Fibroblast of villous mesenchyme (primary cell): ENCODE measurements around the gene ITPRID2. TPM values are rescaled to one million over a fixed set of nuclear protein-coding genes. Genes with fewer than 3 reads are reported as not detected.
A peak's percentile ranks its signal among the peaks of the same experiment; 100 is the strongest.

ENCODE experiments used
- DNase-seq: peaks from one replicate; pipeline ENCODE4 v3.0.0-alpha.2; 2010; ENCODE audit warnings: low read depth
- H3K4me3 ChIP-seq: 2 replicates; pipeline ENCODE4 v1.5.1; 2011; ENCODE audit warnings: low read depth, mild to moderate bottlenecking, low read length
- CTCF ChIP-seq: IDR thresholded peaks from 2 replicates; pipeline ENCODE4 v1.5.1; 2012; ENCODE audit warnings: low read depth, mild to moderate bottlenecking, low read length; ENCODE audit not compliant: insufficient read depth
- total RNA-seq: library from RNA; depleted of rRNA; stranded (reverse); fragments of >200 nt; gene quantifications from 2 replicates; pipeline ENCODE4 v1.2.3, GENCODE V29; 2012

The ITPRID2 gene
- total RNA-seq, 1 donor = 301 TPM

GRCh38 chr2:181889776-181890175, 1.8 kb upstream of the ITPRID2 start:
- TF ChIP-seq CTCF = no peak
- H3K4me3 ChIP-seq = no peak overlapping the region
- no peak for DNase-seq

DNA sequence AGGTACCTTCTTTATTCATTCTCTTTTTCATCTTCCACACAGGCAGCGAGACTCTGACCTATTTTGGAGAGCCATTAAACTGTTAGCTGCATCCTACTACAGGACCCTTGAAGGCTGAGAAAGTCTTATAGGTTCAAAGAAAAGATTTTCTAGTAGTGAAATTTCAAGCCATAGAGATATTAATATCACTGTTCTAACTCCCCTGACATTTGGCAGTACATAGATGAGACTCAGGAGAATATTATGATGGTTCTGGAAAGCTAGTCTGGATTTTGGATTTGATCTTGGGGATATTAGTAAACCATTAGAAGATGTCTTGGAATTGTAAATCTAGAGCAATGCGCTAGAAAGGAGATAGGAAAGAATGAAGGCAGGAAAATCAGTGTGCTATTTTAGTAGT, 1.3 kb upstream of the ITPRID2 start:
- no peak for DNase-seq

GRCh38 chr2:181891966-181892798, 652 bp downstream of the ITPRID2 start:
- H3K4me3 ChIP-seq = peak overlapping the region; percentile 94
- peak; percentile 71 for DNase-seq
- no peak for TF ChIP-seq CTCF

More for the DNA sequence above, 1.3 kb upstream of the ITPRID2 start:
- H3K4me3 ChIP-seq = no peak overlapping the region
- TF ChIP-seq CTCF = no peak

DNA sequence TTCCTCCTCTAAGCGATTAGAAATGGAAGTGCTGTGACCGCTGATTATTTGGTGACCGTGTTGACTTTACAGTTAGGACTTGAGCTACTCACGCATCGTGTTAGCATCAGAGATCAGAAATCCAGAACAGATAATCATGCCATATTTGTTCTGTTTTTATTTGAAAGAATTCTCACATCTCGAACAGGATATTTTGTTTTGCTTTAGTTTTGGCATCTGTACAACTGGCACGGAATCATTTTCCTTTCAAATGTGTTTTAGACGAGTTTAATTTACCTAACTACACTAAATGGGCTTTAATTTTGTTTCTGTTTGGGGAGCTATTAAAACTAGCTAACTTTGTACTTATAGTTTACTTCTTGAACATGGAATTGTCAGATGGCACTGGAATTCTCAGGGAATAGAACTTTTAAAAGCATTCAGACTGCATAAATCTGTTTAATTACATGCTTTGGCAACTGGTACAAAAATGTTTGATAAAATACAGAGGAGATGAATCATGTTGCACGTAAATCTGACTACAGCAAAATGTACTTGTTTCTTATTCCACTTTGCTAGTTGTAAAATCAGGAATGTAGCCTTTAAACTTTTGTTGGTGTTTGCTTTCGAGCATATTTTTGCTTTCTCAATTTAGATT, 1.4 kb downstream of the ITPRID2 start:
- TF ChIP-seq CTCF = no peak
- peak; percentile 81 for DNase-seq
- H3K4me3 ChIP-seq = peak overlapping the region; percentile 94

- DNase-seq = no peak
- TF ChIP-seq CTCF = no peak
- peak overlapping the region; percentile 94 for H3K4me3 ChIP-seq
These were observed 2.9 kb downstream of the ITPRID2 start for GRCh38 chr2:181894381-181894780.

DNA sequence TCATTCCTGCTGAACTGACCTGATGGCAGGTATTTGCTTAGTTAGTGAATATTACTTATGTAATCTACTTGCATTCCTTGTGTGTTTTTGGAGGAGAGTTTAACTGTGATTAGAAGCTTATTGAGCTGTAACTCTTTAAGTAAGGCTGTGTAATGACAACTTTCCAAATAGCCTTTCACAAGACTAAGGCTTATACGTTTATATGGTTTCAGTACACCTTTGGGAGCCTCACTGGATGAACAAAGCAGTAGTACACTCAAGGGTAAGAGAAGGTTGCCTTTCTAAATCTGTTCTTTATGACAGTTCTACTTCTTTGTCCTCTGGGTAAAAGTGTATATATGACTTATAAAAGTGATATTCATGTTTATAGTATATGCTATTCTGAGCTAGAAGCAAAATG, 4.3 kb downstream of the ITPRID2 start:
- no peak for TF ChIP-seq CTCF
- H3K4me3 ChIP-seq = peak overlapping the region; percentile 94
- no peak for DNase-seq
